Measurements from ENCODE around the gene NDST1.

Gene NDST1

GRCh38 chr5:150580917-150581316 is 73.0 kb downstream of the NDST1 start:
- H3K4me3 Mint-ChIP-seq, result no peak overlapping the region
- H3K36me3 Mint-ChIP-seq (ENCODE audit: low read depth), result no peaks in the 10 kb centered on the region

GRCh38 chr5:150582241-150583109 is 74.5 kb downstream of the NDST1 start:
- no peak overlapping the region for H3K27ac Mint-ChIP-seq
- no peaks in the 10 kb centered on the region for H3K36me3 Mint-ChIP-seq (ENCODE audit: low read depth)
- H3K4me1 Mint-ChIP-seq (ENCODE audit: low read depth), result no peaks in the 10 kb centered on the region
- H3K9me3 Mint-ChIP-seq, result no peaks in the 10 kb centered on the region
- peaks cover 11% of the 10 kb centered on the region for H3K27me3 Mint-ChIP-seq (ENCODE audit: low read depth)
- H3K4me3 Mint-ChIP-seq, result no peak overlapping the region

More at GRCh38 chr5:150580917-150581316, 73.0 kb downstream of the NDST1 start:
- Mint-ChIP-seq H3K27ac (no peak overlapping the region), H3K4me1 (ENCODE audit: low read depth) (no peaks in the 10 kb centered on the region), H3K27me3 (ENCODE audit: low read depth) (peaks cover 11% of the 10 kb centered on the region), H3K9me3 (no peaks in the 10 kb centered on the region)

GRCh38 chr5:150583541-150584225 is 75.8 kb downstream of the NDST1 start:
- no peaks in the 10 kb centered on the region for H3K4me1 Mint-ChIP-seq (ENCODE audit: low read depth)
- no peaks in the 10 kb centered on the region for H3K36me3 Mint-ChIP-seq (ENCODE audit: low read depth)
- H3K4me3 Mint-ChIP-seq, result no peak overlapping the region
- H3K27ac Mint-ChIP-seq, result no peak overlapping the region
- H3K9me3 Mint-ChIP-seq, result no peaks in the 10 kb centered on the region
- peaks cover 11% of the 10 kb centered on the region for H3K27me3 Mint-ChIP-seq (ENCODE audit: low read depth)

GRCh38 chr5:150584556-150585335 is 76.8 kb downstream of the NDST1 start:
- H3K27me3 Mint-ChIP-seq (ENCODE audit: low read depth), result peaks cover 11% of the 10 kb centered on the region
- H3K9me3 Mint-ChIP-seq, result no peaks in the 10 kb centered on the region
- no peak overlapping the region for H3K27ac Mint-ChIP-seq
- H3K4me1 Mint-ChIP-seq (ENCODE audit: low read depth), result no peaks in the 10 kb centered on the region
- no peak overlapping the region for H3K4me3 Mint-ChIP-seq
- no peaks in the 10 kb centered on the region for H3K36me3 Mint-ChIP-seq (ENCODE audit: low read depth)

- no peaks in the 10 kb centered on the region for H3K4me1 Mint-ChIP-seq (ENCODE audit: low read depth)
- peaks cover 6% of the 10 kb centered on the region for H3K27me3 Mint-ChIP-seq (ENCODE audit: low read depth)
- no peaks in the 10 kb centered on the region for H3K36me3 Mint-ChIP-seq (ENCODE audit: low read depth)
- no peak overlapping the region for H3K27ac Mint-ChIP-seq
- no peaks in the 10 kb centered on the region for H3K9me3 Mint-ChIP-seq
- no peak overlapping the region for H3K4me3 Mint-ChIP-seq
Observed at GRCh38 chr5:150585781-150586341, 77.9 kb downstream of the NDST1 start.

GRCh38 chr5:150587016-150587415 is 79.1 kb downstream of the NDST1 start:
- H3K4me1 Mint-ChIP-seq (ENCODE audit: low read depth), result no peaks in the 10 kb centered on the region
- no peaks in the 10 kb centered on the region for H3K36me3 Mint-ChIP-seq (ENCODE audit: low read depth)
- H3K4me3 Mint-ChIP-seq, result no peak overlapping the region
- no peak overlapping the region for H3K27ac Mint-ChIP-seq
- H3K27me3 Mint-ChIP-seq (ENCODE audit: low read depth), result peaks cover under 1% of the 10 kb centered on the region
- no peaks in the 10 kb centered on the region for H3K9me3 Mint-ChIP-seq

- Mint-ChIP-seq H3K27me3 (ENCODE audit: low read depth) (no peaks in the 10 kb centered on the region), H3K4me1 (ENCODE audit: low read depth) (no peaks in the 10 kb centered on the region), H3K9me3 (no peaks in the 10 kb centered on the region), H3K4me3 (no peak overlapping the region), H3K36me3 (ENCODE audit: low read depth) (no peaks in the 10 kb centered on the region), H3K27ac (no peak overlapping the region)
Observed at GRCh38 chr5:150587856-150588595, 80.1 kb downstream of the NDST1 start.

GRCh38 chr5:150588596-150588890 is 80.6 kb downstream of the NDST1 start:
- no peak overlapping the region for H3K27ac Mint-ChIP-seq
- H3K9me3 Mint-ChIP-seq, result no peaks in the 10 kb centered on the region
- no peak overlapping the region for H3K4me3 Mint-ChIP-seq
- no peaks in the 10 kb centered on the region for H3K36me3 Mint-ChIP-seq (ENCODE audit: low read depth)
- H3K4me1 Mint-ChIP-seq (ENCODE audit: low read depth), result no peaks in the 10 kb centered on the region
- H3K27me3 Mint-ChIP-seq (ENCODE audit: low read depth), result no peaks in the 10 kb centered on the region

GRCh38 chr5:150589862-150590601 is 82.1 kb downstream of the NDST1 start:
- Mint-ChIP-seq H3K4me3 (no peak overlapping the region), H3K9me3 (no peaks in the 10 kb centered on the region), H3K36me3 (ENCODE audit: low read depth) (no peaks in the 10 kb centered on the region), H3K27me3 (ENCODE audit: low read depth) (no peaks in the 10 kb centered on the region), H3K4me1 (ENCODE audit: low read depth) (no peaks in the 10 kb centered on the region), H3K27ac (no peak overlapping the region)

GRCh38 chr5:150590979-150591695 is 83.2 kb downstream of the NDST1 start:
- H3K36me3 Mint-ChIP-seq (ENCODE audit: low read depth), result no peaks in the 10 kb centered on the region
- no peaks in the 10 kb centered on the region for H3K4me1 Mint-ChIP-seq (ENCODE audit: low read depth)
- H3K9me3 Mint-ChIP-seq, result no peaks in the 10 kb centered on the region
- no peak overlapping the region for H3K27ac Mint-ChIP-seq
- H3K4me3 Mint-ChIP-seq, result no peak overlapping the region
- H3K27me3 Mint-ChIP-seq (ENCODE audit: low read depth), result no peaks in the 10 kb centered on the region

GRCh38 chr5:150593593-150593992 is 85.7 kb downstream of the NDST1 start:
- Mint-ChIP-seq H3K9me3 (no peaks in the 10 kb centered on the region), H3K36me3 (ENCODE audit: low read depth) (no peaks in the 10 kb centered on the region), H3K4me3 (no peak overlapping the region), H3K27ac (no peak overlapping the region), H3K4me1 (ENCODE audit: low read depth) (no peaks in the 10 kb centered on the region), H3K27me3 (ENCODE audit: low read depth) (no peaks in the 10 kb centered on the region)

- no peak overlapping the region for H3K4me3 Mint-ChIP-seq
- H3K36me3 Mint-ChIP-seq (ENCODE audit: low read depth), result no peaks in the 10 kb centered on the region
- H3K27ac Mint-ChIP-seq, result no peak overlapping the region
- H3K4me1 Mint-ChIP-seq (ENCODE audit: low read depth), result no peaks in the 10 kb centered on the region
- no peaks in the 10 kb centered on the region for H3K9me3 Mint-ChIP-seq
- H3K27me3 Mint-ChIP-seq (ENCODE audit: low read depth), result no peaks in the 10 kb centered on the region
Observed at GRCh38 chr5:150593996-150594395, 86.1 kb downstream of the NDST1 start.

- Mint-ChIP-seq H3K9me3 (no peaks in the 10 kb centered on the region), H3K27me3 (ENCODE audit: low read depth) (no peaks in the 10 kb centered on the region), H3K27ac (no peak overlapping the region), H3K36me3 (ENCODE audit: low read depth) (no peaks in the 10 kb centered on the region), H3K4me1 (ENCODE audit: low read depth) (no peaks in the 10 kb centered on the region), H3K4me3 (no peak overlapping the region)
Observed at GRCh38 chr5:150595466-150596031, 87.6 kb downstream of the NDST1 start.

All from T-helper 1 cell treated with Interleukin-12 subunit alpha and Interleukin-12 subunit beta and Interleukin-4 antibody, amounts not matched to agents 30 μg/mL and 1 μg/mL, for 36 hours (primary cell).